SK-N-SH (cell line): ENCODE results near the gene TBX20.

ENCODE experiments used
- RCOR1 ChIP-seq: fragments of 150-350 bp; IDR thresholded peaks from 2 replicates; pipeline ENCODE4 v1.6.1; 2017; ENCODE audit warnings: antibody characterized with exemption, low read length
- TAF1 ChIP-seq: IDR thresholded peaks from 2 replicates; pipeline ENCODE4 v1.6.1; 2012; ENCODE audit warnings: low read depth, mild to moderate bottlenecking, low read length, moderate library complexity, borderline replicate concordance
- YY1 ChIP-seq: IDR thresholded peaks from 2 replicates; pipeline ENCODE4 v1.4.0; 2012; ENCODE audit warnings: low read depth, mild to moderate bottlenecking
- TF ChIP-seq, protein P1 (sequence below): fragments of 200-600 bp; sonication (generic); IDR thresholded peaks from 2 replicates; pipeline ENCODE4 v1.6.1; 2017; ENCODE audit warnings: antibody characterized with exemption, mild to moderate bottlenecking, moderate library complexity

GRCh38 chr7:35268953-35269352 lies 15.1 kb upstream of the TBX20 start:
- TF ChIP-seq, protein P1, sequence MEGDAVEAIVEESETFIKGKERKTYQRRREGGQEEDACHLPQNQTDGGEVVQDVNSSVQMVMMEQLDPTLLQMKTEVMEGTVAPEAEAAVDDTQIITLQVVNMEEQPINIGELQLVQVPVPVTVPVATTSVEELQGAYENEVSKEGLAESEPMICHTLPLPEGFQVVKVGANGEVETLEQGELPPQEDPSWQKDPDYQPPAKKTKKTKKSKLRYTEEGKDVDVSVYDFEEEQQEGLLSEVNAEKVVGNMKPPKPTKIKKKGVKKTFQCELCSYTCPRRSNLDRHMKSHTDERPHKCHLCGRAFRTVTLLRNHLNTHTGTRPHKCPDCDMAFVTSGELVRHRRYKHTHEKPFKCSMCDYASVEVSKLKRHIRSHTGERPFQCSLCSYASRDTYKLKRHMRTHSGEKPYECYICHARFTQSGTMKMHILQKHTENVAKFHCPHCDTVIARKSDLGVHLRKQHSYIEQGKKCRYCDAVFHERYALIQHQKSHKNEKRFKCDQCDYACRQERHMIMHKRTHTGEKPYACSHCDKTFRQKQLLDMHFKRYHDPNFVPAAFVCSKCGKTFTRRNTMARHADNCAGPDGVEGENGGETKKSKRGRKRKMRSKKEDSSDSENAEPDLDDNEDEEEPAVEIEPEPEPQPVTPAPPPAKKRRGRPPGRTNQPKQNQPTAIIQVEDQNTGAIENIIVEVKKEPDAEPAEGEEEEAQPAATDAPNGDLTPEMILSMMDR: no peak
- TF ChIP-seq YY1 (no peak), TAF1 (no peak), RCOR1 (no peak)
